Fibroblast of lung (primary cell): ENCODE measurements around the gene SCFD2. TPM values are rescaled to one million over a fixed set of nuclear protein-coding genes. Genes with fewer than 3 reads are reported as not detected.

ENCODE experiments used
- DNase-seq, 2 donors: peaks; one replicate each; pipeline versions ENCODE4 v3.0.0 to v3.0.0-alpha.2; 2010; ENCODE audit warnings: low read depth in 2 of 2
- H2AFZ ChIP-seq: 2 replicates; pipeline ENCODE4 v1.5.1; 2012; ENCODE audit warnings: low read length, control low read depth, inconsistent platforms
- H3K27ac ChIP-seq: 2 replicates; pipeline ENCODE4 v1.5.1; 2011; ENCODE audit warnings: low read length, control low read depth; ENCODE audit not compliant: insufficient read depth
- H3K27me3 ChIP-seq: 2 replicates; pipeline ENCODE4 v1.5.1; 2011; ENCODE audit warnings: mild to moderate bottlenecking, low read length; ENCODE audit not compliant: control insufficient read depth, insufficient read depth
- H3K36me3 ChIP-seq: 2 replicates; pipeline ENCODE4 v1.5.1; 2011; ENCODE audit warnings: low read length; ENCODE audit not compliant: control insufficient read depth, insufficient read depth
- H3K4me1 ChIP-seq: 2 replicates; pipeline ENCODE4 v1.5.1; 2011; ENCODE audit warnings: low read length; ENCODE audit not compliant: control insufficient read depth, insufficient read depth; ENCODE audit errors: extremely low read depth
- H3K4me2 ChIP-seq: 2 replicates; pipeline ENCODE4 v1.5.1; 2011; ENCODE audit warnings: low read length, control low read depth; ENCODE audit not compliant: insufficient read depth; ENCODE audit errors: extremely low read depth
- H3K4me3 ChIP-seq, 4 experiments: fragments of 200-600 bp in 1 of 4; sonication (generic) in 1 of 4; replicated peaks in 1 of 4; 2 replicates each; pipeline ENCODE4 v1.5.1; 2011 to 2016; ENCODE audit warnings: low read length in 4 of 4, low read depth in 3 of 4, mild to moderate bottlenecking in 3 of 4, control low read depth in 2 of 4, inconsistent platforms in 1 of 4, mixed read lengths in 1 of 4; ENCODE audit not compliant: insufficient read depth in 1 of 4; ENCODE audit errors: control extremely low read depth in 1 of 4
- H3K79me2 ChIP-seq: 2 replicates; pipeline ENCODE4 v1.5.1; 2012; ENCODE audit warnings: mild to moderate bottlenecking, low read length, inconsistent platforms; ENCODE audit not compliant: control insufficient read depth, insufficient read depth
- H3K9ac ChIP-seq: 2 replicates; pipeline ENCODE4 v1.5.1; 2011; ENCODE audit warnings: mild to moderate bottlenecking, low read length, control low read depth; ENCODE audit not compliant: insufficient read depth
- H3K9me3 ChIP-seq: 2 replicates; pipeline ENCODE4 v1.5.1; 2012; ENCODE audit warnings: low read depth, low read length; ENCODE audit not compliant: control insufficient read depth, insufficient read depth
- H4K20me1 ChIP-seq: 2 replicates; pipeline ENCODE4 v1.5.1; 2011; ENCODE audit warnings: low read length; ENCODE audit not compliant: control insufficient read depth, insufficient read depth; ENCODE audit errors: extremely low read depth
- CTCF ChIP-seq, 2 donors: IDR thresholded peaks in 1 of 2; conservative IDR thresholded peaks in 1 of 2; 1 replicate in 1 of 2; 2 replicates in 1 of 2; pipeline ENCODE4 v1.5.1; 2011 to 2012; ENCODE audit warnings: low read length in 2 of 2, control low read depth in 1 of 2, inconsistent platforms in 1 of 2, low read depth in 1 of 2, mild to moderate bottlenecking in 1 of 2
- EZH2 ChIP-seq: IDR thresholded peaks from 2 replicates; pipeline ENCODE4 v1.5.1; 2012; ENCODE audit warnings: low read length, control low read depth, mild to moderate bottlenecking; ENCODE audit errors: missing control alignments
- polyA plus RNA-seq, 2 donors: library from polyadenylated mRNA; depleted of rRNA in 1 of 2; stranded (reverse) in 1 of 2; unstranded in 1 of 2; fragments of >200 nt; gene quantifications; 2 replicates each; pipeline ENCODE4 v1.2.1, GENCODE V29; 2011 to 2012; ENCODE audit warnings: missing spikeins in 1 of 2
- total RNA-seq: library from RNA; depleted of rRNA; stranded (reverse); fragments of >200 nt; gene quantifications from 2 replicates; pipeline ENCODE4 v1.2.1, GENCODE V29; 2014

SCFD2 gene
- total and polyA plus RNA-seq, 2 donors (not counting 1 experiment from before 2014, with no cell fraction given), result 16.2 to 23.1 TPM

- no peak overlapping the region for H3K4me3 ChIP-seq
- no peak for DNase-seq
- H3K4me2 ChIP-seq, result no peak overlapping the region
- no peaks in the 10 kb centered on the region for H4K20me1 ChIP-seq
- no peaks in the 10 kb centered on the region for H3K27me3 ChIP-seq
- H2AFZ ChIP-seq, result no peak overlapping the region
- H3K27ac ChIP-seq, result no peak overlapping the region
- no peaks in the 10 kb centered on the region for H3K36me3 ChIP-seq
- no peaks in the 10 kb centered on the region for H3K79me2 ChIP-seq
- H3K4me1 ChIP-seq, result no peaks in the 10 kb centered on the region
- TF ChIP-seq CTCF (conservative IDR thresholded peaks at IDR 0.05 in 1 of 2, IDR thresholded peaks at IDR 0.05 in 1 of 2; ENCODE audit: low read depth in 1 of 2, low read length in 2 of 2), result no peak
- no peak for TF ChIP-seq EZH2
- H3K9ac ChIP-seq, result no peak overlapping the region
- no peaks in the 10 kb centered on the region for H3K9me3 ChIP-seq
Measured at GRCh38 chr4:52891743-52892142, 474.1 kb downstream of the SCFD2 start.

- Histone ChIP-seq H3K79me2 (no peaks in the 10 kb centered on the region), H3K4me3 (no peak overlapping the region), H3K27me3 (no peaks in the 10 kb centered on the region), H3K27ac (no peak overlapping the region), H3K4me1 (no peaks in the 10 kb centered on the region), H3K36me3 (no peaks in the 10 kb centered on the region), H4K20me1 (no peaks in the 10 kb centered on the region), H2AFZ (no peak overlapping the region), H3K4me2 (no peak overlapping the region), H3K9me3 (no peaks in the 10 kb centered on the region), H3K9ac (no peak overlapping the region)
- TF ChIP-seq CTCF (conservative IDR thresholded peaks at IDR 0.05 in 1 of 2, IDR thresholded peaks at IDR 0.05 in 1 of 2; ENCODE audit: low read depth in 1 of 2, low read length in 2 of 2) (no peak), EZH2 (no peak)
- DNase-seq, result no peak
Measured at GRCh38 chr4:52890521-52890791, 475.4 kb downstream of the SCFD2 start.

DNA sequence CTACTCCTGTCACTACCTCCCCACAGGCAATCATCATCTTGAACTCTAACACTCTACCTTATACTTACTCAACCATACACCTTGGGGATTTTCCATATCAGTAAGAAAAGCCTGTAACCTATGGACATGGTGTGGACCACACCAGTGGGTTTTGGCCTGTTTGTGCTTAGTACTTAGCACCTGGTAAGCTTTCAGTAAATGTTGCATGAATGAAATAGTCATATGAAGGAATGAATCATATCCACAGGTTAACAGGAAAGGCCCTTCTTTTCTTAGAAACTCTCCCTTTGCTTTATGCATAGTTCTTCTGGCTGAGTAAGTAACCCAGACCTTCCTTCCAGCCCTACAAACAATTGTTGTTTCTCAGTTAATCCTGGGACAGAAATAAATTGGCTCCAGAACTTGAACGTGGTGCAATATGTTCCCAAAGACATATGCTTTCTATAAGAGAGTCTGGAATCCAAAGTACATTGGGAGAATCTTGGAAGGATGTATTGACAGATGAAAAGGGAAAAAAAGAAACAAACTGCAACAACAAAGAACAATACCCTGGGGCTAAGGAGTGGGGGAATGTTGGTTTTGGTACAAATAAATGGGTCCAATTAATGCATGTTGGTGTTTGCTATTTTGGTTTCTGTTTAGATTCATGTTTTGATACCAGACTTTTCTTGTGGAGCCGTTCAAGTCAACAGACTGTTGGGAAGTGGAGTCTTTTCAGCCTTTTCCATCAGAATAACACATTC, 475.9 kb downstream of the SCFD2 start:
- H3K9me3 ChIP-seq, result no peaks in the 10 kb centered on the region
- no peak for DNase-seq
- TF ChIP-seq EZH2, result no peak
- no peak for TF ChIP-seq CTCF (conservative IDR thresholded peaks at IDR 0.05 in 1 of 2, IDR thresholded peaks at IDR 0.05 in 1 of 2; ENCODE audit: low read depth in 1 of 2, low read length in 2 of 2)
- H3K4me3 ChIP-seq, result no peak overlapping the region
- no peak overlapping the region for H3K9ac ChIP-seq
- no peaks in the 10 kb centered on the region for H4K20me1 ChIP-seq
- no peak overlapping the region for H3K27ac ChIP-seq
- H3K4me1 ChIP-seq, result no peaks in the 10 kb centered on the region
- H3K36me3 ChIP-seq, result no peaks in the 10 kb centered on the region
- H3K4me2 ChIP-seq, result no peak overlapping the region
- H2AFZ ChIP-seq, result no peak overlapping the region
- H3K27me3 ChIP-seq, result no peaks in the 10 kb centered on the region
- no peaks in the 10 kb centered on the region for H3K79me2 ChIP-seq
